PC-3 (cell line): Measurements from ENCODE around the gene STK38L. TPM values are rescaled to one million over a fixed set of nuclear protein-coding genes. Genes with fewer than 3 reads are reported as not detected.

ENCODE experiments used
- ATAC-seq: fragments of 200-7000 bp; cut with Tn5 transposase; 2 replicates; pipeline ENCODE4 v1.9.1; 2020; ENCODE audit warnings: mild to moderate bottlenecking, moderate library complexity
- BruUV-seq: library from RNA; stranded (reverse); fragments of 400-500 nt; replicated peaks from 2 replicates; lab custom pipeline; 2021; lab: Mats Ljungman, UMichigan
- CTCF ChIA-PET: fragments of 300-600 bp; sonication (Branson Sonifier 250); formaldehyde crosslinking; loops from one replicate; lab custom pipeline; 2022; ENCODE audit warnings: antibody characterized with exemption; lab: Charles Lee
- POLR2A ChIA-PET: fragments of 300-600 bp; sonication (Branson Sonifier 250); formaldehyde crosslinking; loops from one replicate; lab custom pipeline; 2022; ENCODE audit warnings: antibody characterized with exemption; ENCODE audit not compliant: unreplicated experiment; lab: Charles Lee
- DNase-seq: peaks from one replicate; pipeline ENCODE4 v3.0.0-alpha.2; 2015
- H2AFZ ChIP-seq: fragments of 300-600 bp; sonication (generic); 2 replicates; pipeline ENCODE4 v1.6.0; 2016; ENCODE audit warnings: antibody characterized with exemption, low read length
- H3F3A ChIP-seq: fragments of 300-600 bp; sonication (generic); one replicate; pipeline ENCODE4 v1.6.0; 2017; ENCODE audit warnings: antibody characterized with exemption, low read length, control low read depth, mild to moderate bottlenecking; ENCODE audit not compliant: unreplicated experiment
- H3K27ac ChIP-seq: fragments of 300-600 bp; sonication (generic); 2 replicates; pipeline ENCODE4 v1.5.1; 2016; ENCODE audit warnings: mild to moderate bottlenecking, low read length
- H3K27me3 ChIP-seq: fragments of 300-600 bp; sonication (generic); 2 replicates; pipeline ENCODE4 v1.6.1; 2016; ENCODE audit warnings: low read length, mixed read lengths
- H3K36me3 ChIP-seq: fragments of 300-600 bp; sonication (generic); 2 replicates; pipeline ENCODE4 v1.6.1; 2016; ENCODE audit warnings: low read depth, mixed run types, low read length, mixed read lengths
- H3K4me1 ChIP-seq: fragments of 300-600 bp; sonication (generic); 2 replicates; pipeline ENCODE4 v1.5.1; 2016; ENCODE audit warnings: low read length; ENCODE audit not compliant: insufficient read depth
- H3K4me2 ChIP-seq: fragments of 300-600 bp; sonication (generic); 2 replicates; pipeline ENCODE4 v1.6.0; 2016; ENCODE audit warnings: low read length
- H3K4me3 ChIP-seq: fragments of 300-600 bp; sonication (generic); 2 replicates; pipeline ENCODE4 v1.5.1; 2016; ENCODE audit warnings: mild to moderate bottlenecking, low read length, mixed read lengths
- H3K79me2 ChIP-seq: fragments of 300-600 bp; sonication (generic); 2 replicates; pipeline ENCODE4 v1.6.1; 2017; ENCODE audit warnings: low read length, mixed read lengths
- H3K9ac ChIP-seq: fragments of 300-600 bp; sonication (generic); 2 replicates; pipeline ENCODE4 v1.6.0; 2016; ENCODE audit warnings: mild to moderate bottlenecking, low read length
- H3K9me2 ChIP-seq: fragments of 300-600 bp; sonication (generic); replicated peaks from 2 replicates; pipeline ENCODE4 v1.6.1; 2016; ENCODE audit warnings: mixed run types, low read length, mixed read lengths
- H3K9me3 ChIP-seq: fragments of 300-600 bp; sonication (generic); 2 replicates; pipeline ENCODE4 v1.6.1; 2016; ENCODE audit warnings: low read length, mixed read lengths
- H4K20me1 ChIP-seq: fragments of 300-600 bp; sonication (generic); 2 replicates; pipeline ENCODE4 v1.6.1; 2016; ENCODE audit warnings: low read length, mixed read lengths
- CTCF ChIP-seq: fragments of 300-600 bp; sonication (generic); conservative IDR thresholded peaks from 2 replicates; pipeline ENCODE4 v1.5.1; 2017; ENCODE audit warnings: antibody characterized with exemption, low read depth, mild to moderate bottlenecking, low read length
- EZH2 ChIP-seq: fragments of 300-600 bp; sonication (generic); IDR thresholded peaks from one replicate; pipeline ENCODE4 v1.6.1; 2017; ENCODE audit warnings: antibody characterized with exemption, mild to moderate bottlenecking, low read length; ENCODE audit not compliant: unreplicated experiment
- EZH2phosphoT487 ChIP-seq: fragments of 300-600 bp; sonication (generic); IDR thresholded peaks from 2 replicates; pipeline ENCODE4 v1.6.1; 2018; ENCODE audit warnings: mild to moderate bottlenecking, antibody characterized with exemption, low read length, borderline replicate concordance
- intact Hi-C: fragments of 100-400 bp; cut with micrococcal nuclease; formaldehyde crosslinking; loops from 2 replicates; pipeline ENCODE4 v1.9.0; 2023
- total RNA-seq: library from RNA; depleted of rRNA; stranded (reverse); fragments of >200 nt; gene quantifications from 2 replicates; pipeline ENCODE4 v1.2.3, GENCODE V29; 2014

Gene STK38L
- total RNA-seq, 1 experiment from 2014 or later: 32.3 TPM

GRCh38 chr12:27198036-27198435, 46.0 kb upstream of the STK38L start:
- no peaks in the 10 kb centered on the region for H3K79me2 ChIP-seq
- no peak overlapping the region for H3K4me3 ChIP-seq
- TF ChIP-seq EZH2: no peak
- no peak for TF ChIP-seq EZH2phosphoT487
- TF ChIP-seq CTCF: no peak
- CTCF ChIA-PET: no interaction called here
- no peak overlapping the region for H3K4me2 ChIP-seq
- H3F3A ChIP-seq: no peaks in the 10 kb centered on the region
- H3K4me1 ChIP-seq: peaks cover 7% of the 10 kb centered on the region
- H2AFZ ChIP-seq: no peak overlapping the region
- H3K27ac ChIP-seq: no peak overlapping the region
- DNase-seq: no peak
- no peaks in the 10 kb centered on the region for H3K27me3 ChIP-seq
- POLR2A ChIA-PET: no interaction called here
- H3K9me3 ChIP-seq: no peaks in the 10 kb centered on the region
- intact Hi-C loops: no loop called here
- H4K20me1 ChIP-seq: no peaks in the 10 kb centered on the region
- H3K9ac ChIP-seq: no peak overlapping the region
- ATAC-seq: no peak
- no peaks in the 10 kb centered on the region for H3K36me3 ChIP-seq
- no peaks in the 10 kb centered on the region for H3K9me2 ChIP-seq
- no TSS peak for BruUV-seq

GRCh38 chr12:27199638-27200300, 44.3 kb upstream of the STK38L start:
- H3K4me3 ChIP-seq: no peak overlapping the region
- TF ChIP-seq CTCF: no peak

GRCh38 chr12:27201169-27201568, 42.9 kb upstream of the STK38L start:
- ATAC-seq (no peak), DNase-seq (no peak)
- Histone ChIP-seq H2AFZ (no peak overlapping the region), H3K4me1 (no peaks in the 10 kb centered on the region), H3K27ac (no peak overlapping the region), H3K9me3 (no peaks in the 10 kb centered on the region), H3F3A (no peaks in the 10 kb centered on the region), H3K36me3 (no peaks in the 10 kb centered on the region), H3K9ac (no peak overlapping the region), H3K4me3 (no peak overlapping the region), H3K79me2 (no peaks in the 10 kb centered on the region), H4K20me1 (no peaks in the 10 kb centered on the region), H3K27me3 (no peaks in the 10 kb centered on the region), H3K9me2 (no peaks in the 10 kb centered on the region), H3K4me2 (no peak overlapping the region)
- no peak for TF ChIP-seq EZH2
- TF ChIP-seq EZH2phosphoT487: no peak
- TF ChIP-seq CTCF: no peak
- no TSS peak for BruUV-seq
- POLR2A ChIA-PET: no interaction called here
- CTCF ChIA-PET: no interaction called here
- intact Hi-C loops: no loop called here

More at GRCh38 chr12:27199638-27200300, 44.3 kb upstream of the STK38L start:
- no peak for DNase-seq
- no peaks in the 10 kb centered on the region for H3K27me3 ChIP-seq
- H3K9ac ChIP-seq: no peak overlapping the region
- intact Hi-C loops: no loop called here
- H3K36me3 ChIP-seq: no peaks in the 10 kb centered on the region
- H3K9me3 ChIP-seq: no peaks in the 10 kb centered on the region
- H4K20me1 ChIP-seq: no peaks in the 10 kb centered on the region
- no peak overlapping the region for H3K4me2 ChIP-seq
- no peak for ATAC-seq
- no peaks in the 10 kb centered on the region for H3K9me2 ChIP-seq
- no peaks in the 10 kb centered on the region for H3K4me1 ChIP-seq
- ChIA-PET CTCF (no interaction called here), POLR2A (no interaction called here)
- no peaks in the 10 kb centered on the region for H3F3A ChIP-seq
- no peaks in the 10 kb centered on the region for H3K79me2 ChIP-seq
- H2AFZ ChIP-seq: no peak overlapping the region
- H3K27ac ChIP-seq: no peak overlapping the region
- no TSS peak for BruUV-seq
